ENCODE measurements around the gene ANK3.

GRCh38 chr10:60139290-60139689 lies 250.4 kb downstream of the ANK3 start:
- no peak for TF ChIP-seq EZH2 (IDR thresholded peaks at IDR 0.05; ENCODE audit: borderline replicate concordance, insufficient read depth, low read length, poor library complexity, severe bottlenecking)
- TF ChIP-seq CTCF (IDR thresholded peaks at IDR 0.05; ENCODE audit: poor library complexity, severe bottlenecking) = no peak
- TF ChIP-seq EP300 (conservative IDR thresholded peaks at IDR 0.05; ENCODE audit: poor library complexity, severe bottlenecking) = no peak
- TF ChIP-seq POLR2AphosphoS5 (IDR thresholded peaks at IDR 0.05) = no peak
- no peak for TF ChIP-seq REST (IDR thresholded peaks at IDR 0.05; ENCODE audit: borderline replicate concordance)
- no peak for TF ChIP-seq MXI1 (conservative IDR thresholded peaks at IDR 0.05; ENCODE audit: poor library complexity, severe bottlenecking)
- no peak for TF ChIP-seq TAF1 (IDR thresholded peaks at IDR 0.05; ENCODE audit: low read depth)
- TF ChIP-seq RAD21 (conservative IDR thresholded peaks at IDR 0.05) = no peak
